SU-DHL-6 (cell line): ENCODE measurements around the gene PHLDA2.
"Not testable (repeated sequence)": the region's sequence is repeated elsewhere in the genome, so short reads cannot be mapped to it uniquely, and the experiment has no call there.

Experiments used
- H2AFZ ChIP-seq: fragments of 200-600 bp; sonication (generic); 2 replicates; pipeline ENCODE4 v1.6.1; 2014; ENCODE audit warnings: low read depth, mild to moderate bottlenecking, moderate library complexity, mixed read lengths, antibody characterized with exemption, low read length; ENCODE audit not compliant: severe bottlenecking
- H3F3A ChIP-seq: fragments of 200-600 bp; shearing (Covaris generic); 2 replicates; pipeline ENCODE4 v1.6.0; 2016; ENCODE audit warnings: antibody characterized with exemption, mild to moderate bottlenecking; ENCODE audit not compliant: insufficient read depth
- H3K27ac ChIP-seq: fragments of 200-600 bp; sonication (generic); 2 replicates; pipeline ENCODE4 v1.5.1; 2016; ENCODE audit warnings: low read depth, mild to moderate bottlenecking, low read length, moderate library complexity, mixed read lengths
- H3K27me3 ChIP-seq: fragments of 200-600 bp; sonication (generic), shearing (Covaris generic); 2 replicates; pipeline ENCODE4 v1.6.0; 2014; ENCODE audit warnings: mild to moderate bottlenecking, low read length
- H3K36me3 ChIP-seq: fragments of 200-600 bp; sonication (generic); 2 replicates; pipeline ENCODE4 v1.6.1; 2014; ENCODE audit warnings: mild to moderate bottlenecking, low read length, mixed read lengths
- H3K4me2 ChIP-seq: fragments of 300-600, 200-600 bp; shearing (Covaris generic), sonication (generic); 2 replicates; pipeline ENCODE4 v1.6.0; 2014; ENCODE audit warnings: low read length, low read depth, mild to moderate bottlenecking; ENCODE audit not compliant: poor library complexity, severe bottlenecking
- H3K4me3 ChIP-seq: fragments of 200-600 bp; sonication (generic); 2 replicates; pipeline ENCODE4 v1.5.1; 2014; ENCODE audit warnings: antibody characterized with exemption, low read length, mild to moderate bottlenecking, mixed read lengths; ENCODE audit not compliant: insufficient read depth, poor library complexity, severe bottlenecking
- H3K79me2 ChIP-seq: fragments of 200-600 bp; sonication (generic); 2 replicates; pipeline ENCODE4 v1.6.1; 2014; ENCODE audit warnings: mild to moderate bottlenecking, low read length, moderate library complexity; ENCODE audit not compliant: insufficient read depth
- H3K9ac ChIP-seq: fragments of 200-600 bp; sonication (generic); 2 replicates; pipeline ENCODE4 v1.7.0; 2014; ENCODE audit warnings: mild to moderate bottlenecking, low read length
- H3K9me2 ChIP-seq: fragments of 200-600 bp; sonication (generic); replicated peaks from 2 replicates; pipeline ENCODE4 v1.6.1; 2014; ENCODE audit warnings: low read length; ENCODE audit not compliant: insufficient read depth
- H3K9me3 ChIP-seq: fragments of 200-600 bp; sonication (generic); 2 replicates; pipeline ENCODE4 v1.6.1; 2014; ENCODE audit warnings: low read length, mixed read lengths; ENCODE audit not compliant: insufficient read depth
- H4K20me1 ChIP-seq: fragments of 200-600 bp; sonication (generic); 2 replicates; pipeline ENCODE4 v1.6.1; 2014; ENCODE audit warnings: low read depth, mild to moderate bottlenecking, antibody characterized with exemption, low read length, moderate library complexity, mixed read lengths
- EZH2phosphoT487 ChIP-seq: fragments of 200-600 bp; sonication (generic), shearing (Covaris generic); conservative IDR thresholded peaks from 2 replicates; pipeline ENCODE4 v1.6.1; 2018; ENCODE audit warnings: mild to moderate bottlenecking, antibody characterized with exemption, low read length, moderate library complexity, mixed read lengths
- TF ChIP-seq, protein P1 (sequence below): fragments of 200-600 bp; sonication (generic); IDR thresholded peaks from one replicate; pipeline ENCODE4 v1.5.1; 2017; ENCODE audit warnings: antibody characterized with exemption, mild to moderate bottlenecking, low read length, moderate library complexity; ENCODE audit not compliant: insufficient read depth, poor library complexity, severe bottlenecking

PHLDA2 gene

GRCh38 chr11:2908130-2908529 lies 21.1 kb downstream of the PHLDA2 start:
- no peaks in the 10 kb centered on the region for H4K20me1 ChIP-seq
- no peaks in the 10 kb centered on the region for H3K36me3 ChIP-seq
- H3K9me3 ChIP-seq = no peaks in the 10 kb centered on the region
- H3K27ac ChIP-seq = no peak overlapping the region
- no peak for TF ChIP-seq EZH2phosphoT487
- TF ChIP-seq, protein P1, sequence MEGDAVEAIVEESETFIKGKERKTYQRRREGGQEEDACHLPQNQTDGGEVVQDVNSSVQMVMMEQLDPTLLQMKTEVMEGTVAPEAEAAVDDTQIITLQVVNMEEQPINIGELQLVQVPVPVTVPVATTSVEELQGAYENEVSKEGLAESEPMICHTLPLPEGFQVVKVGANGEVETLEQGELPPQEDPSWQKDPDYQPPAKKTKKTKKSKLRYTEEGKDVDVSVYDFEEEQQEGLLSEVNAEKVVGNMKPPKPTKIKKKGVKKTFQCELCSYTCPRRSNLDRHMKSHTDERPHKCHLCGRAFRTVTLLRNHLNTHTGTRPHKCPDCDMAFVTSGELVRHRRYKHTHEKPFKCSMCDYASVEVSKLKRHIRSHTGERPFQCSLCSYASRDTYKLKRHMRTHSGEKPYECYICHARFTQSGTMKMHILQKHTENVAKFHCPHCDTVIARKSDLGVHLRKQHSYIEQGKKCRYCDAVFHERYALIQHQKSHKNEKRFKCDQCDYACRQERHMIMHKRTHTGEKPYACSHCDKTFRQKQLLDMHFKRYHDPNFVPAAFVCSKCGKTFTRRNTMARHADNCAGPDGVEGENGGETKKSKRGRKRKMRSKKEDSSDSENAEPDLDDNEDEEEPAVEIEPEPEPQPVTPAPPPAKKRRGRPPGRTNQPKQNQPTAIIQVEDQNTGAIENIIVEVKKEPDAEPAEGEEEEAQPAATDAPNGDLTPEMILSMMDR = no peak
- no peak overlapping the region for H2AFZ ChIP-seq
- H3K9me2 ChIP-seq = no peaks in the 10 kb centered on the region
- H3F3A ChIP-seq = no peaks in the 10 kb centered on the region
- H3K79me2 ChIP-seq = no peaks in the 10 kb centered on the region
- H3K9ac ChIP-seq = no peak overlapping the region
- no peaks in the 10 kb centered on the region for H3K27me3 ChIP-seq
- no peak overlapping the region for H3K4me3 ChIP-seq
- H3K4me2 ChIP-seq = no peak overlapping the region

- H3K4me2 ChIP-seq, H3K4me3 ChIP-seq, H4K20me1 ChIP-seq, H3K27ac ChIP-seq, H3K9me2 ChIP-seq, H3K9me3 ChIP-seq, H3K36me3 ChIP-seq, H2AFZ ChIP-seq, H3K79me2 ChIP-seq, H3K9ac ChIP-seq, H3K27me3 ChIP-seq, H3F3A ChIP-seq: not testable (repeated sequence)
Observed at GRCh38 chr11:2905299-2905698, 23.9 kb downstream of the PHLDA2 start.

GRCh38 chr11:2904153-2905052 lies 24.8 kb downstream of the PHLDA2 start:
- Histone ChIP-seq H3K27ac (no peak overlapping the region), H2AFZ (no peak overlapping the region), H3K4me3 (no peak overlapping the region), H3K9me3 (no peaks in the 10 kb centered on the region), H3K9ac (no peak overlapping the region), H3K27me3 (no peaks in the 10 kb centered on the region), H3K9me2 (no peaks in the 10 kb centered on the region), H3K36me3 (no peaks in the 10 kb centered on the region), H3F3A (0 out of 2 replicates have a peak, but pooled peaks cover 3% of the 10 kb centered on the region), H4K20me1 (no peaks in the 10 kb centered on the region), H3K4me2 (no peak overlapping the region), H3K79me2 (no peaks in the 10 kb centered on the region)
- TF ChIP-seq EZH2phosphoT487 = no peak
- TF ChIP-seq, protein P1 = no peak

DNA sequence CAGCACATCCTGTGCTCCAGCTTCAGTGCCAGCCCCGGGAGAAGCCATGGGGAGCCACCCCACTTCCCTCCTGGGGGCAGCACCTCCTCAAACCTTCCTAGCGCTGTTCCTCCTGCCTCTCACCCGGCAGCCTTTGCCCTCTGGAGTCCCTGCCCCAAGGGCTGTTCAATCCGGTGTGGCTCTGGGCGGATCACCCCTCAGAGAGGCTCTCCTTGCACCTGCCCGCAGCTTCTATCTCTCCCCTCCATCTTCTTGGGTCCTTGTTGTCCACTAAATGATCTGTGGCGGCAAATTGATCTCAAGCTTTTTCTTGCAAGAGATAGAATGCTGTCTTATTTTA lies 25.6 kb downstream of the PHLDA2 start:
- Histone ChIP-seq H3K9ac (no peak overlapping the region), H3K27ac (no peak overlapping the region), H4K20me1 (no peaks in the 10 kb centered on the region), H3F3A (0 out of 2 replicates have a peak, but pooled peaks cover 3% of the 10 kb centered on the region), H3K79me2 (no peaks in the 10 kb centered on the region), H3K9me2 (no peaks in the 10 kb centered on the region), H3K4me3 (no peak overlapping the region), H3K27me3 (no peaks in the 10 kb centered on the region), H3K4me2 (no peak overlapping the region), H2AFZ (no peak overlapping the region), H3K9me3 (no peaks in the 10 kb centered on the region), H3K36me3 (no peaks in the 10 kb centered on the region)
- TF ChIP-seq EZH2phosphoT487 = no peak
- TF ChIP-seq, protein P1 = no peak
